Measurements from ENCODE around the gene ZNF438.

Gene ZNF438

DNA sequence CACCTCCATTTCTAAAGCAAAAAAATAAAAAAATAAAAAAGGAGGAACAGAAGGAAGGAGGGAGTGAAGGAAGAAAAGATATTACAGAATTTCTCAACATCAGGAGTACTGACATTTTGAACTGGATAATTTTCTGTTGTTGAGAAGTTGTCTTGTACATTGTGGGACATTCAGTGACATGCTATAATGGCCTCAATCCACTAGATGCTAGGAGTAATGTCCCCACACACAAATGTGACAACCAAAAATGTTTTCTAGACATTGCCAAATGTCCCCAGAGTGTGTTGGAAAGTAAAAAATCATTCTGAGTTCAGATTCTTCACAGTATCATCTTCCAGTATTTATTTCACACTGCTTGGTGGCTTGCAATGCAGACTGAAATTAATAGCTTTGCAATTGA, 6.5 kb downstream of the ZNF438 start:
- no peaks in the 10 kb centered on the region for H3K36me3 ChIP-seq (replicated peaks)
- TF ChIP-seq CTCF (IDR thresholded peaks at IDR 0.05; ENCODE audit: low read depth, low read length, missing control alignments) = no peak
- DNase-seq = no peak

DNA sequence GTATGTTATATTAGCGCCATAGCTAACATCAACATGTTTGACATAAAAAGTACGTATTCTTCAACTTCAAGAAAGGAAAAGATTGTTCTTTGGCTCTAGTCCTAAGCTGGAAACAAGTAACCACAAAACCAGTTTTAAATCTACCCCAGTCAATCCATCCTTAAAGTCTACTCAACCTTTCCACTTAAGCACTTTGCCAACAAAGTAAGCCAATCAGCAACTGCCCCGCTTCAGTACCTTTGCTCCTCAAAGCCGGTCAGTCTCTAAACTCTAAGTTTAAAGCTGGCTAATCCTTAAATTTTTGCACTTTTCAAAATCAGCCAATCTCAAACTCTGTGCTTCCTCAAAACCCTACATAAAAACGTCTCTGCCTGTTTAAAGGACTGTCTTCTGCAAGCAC, 8.1 kb downstream of the ZNF438 start:
- in situ Hi-C loops (cut with HindIII; ENCODE audit: low pct_ligation_motif_present, low sequenced_read_pairs) = no loop called here
- Histone ChIP-seq H3K27ac (no peak overlapping the region), H3K27me3 (replicated peaks) (no peaks in the 10 kb centered on the region), H3K36me3 (replicated peaks) (no peaks in the 10 kb centered on the region), H3K4me3 (ENCODE audit: low read depth, low read length) (no peak overlapping the region)
- no peak for TF ChIP-seq CTCF (IDR thresholded peaks at IDR 0.05; ENCODE audit: low read depth, low read length, missing control alignments)
- no peak for DNase-seq

More for the DNA sequence above, 6.5 kb downstream of the ZNF438 start:
- H3K4me3 ChIP-seq (ENCODE audit: low read depth, low read length) = no peak overlapping the region
- no peak overlapping the region for H3K27ac ChIP-seq
- no peaks in the 10 kb centered on the region for H3K27me3 ChIP-seq (replicated peaks)
- in situ Hi-C loops (cut with HindIII; ENCODE audit: low pct_ligation_motif_present, low sequenced_read_pairs) = no loop called here

- in situ Hi-C loops (cut with HindIII; ENCODE audit: low pct_ligation_motif_present, low sequenced_read_pairs) = no loop called here
- H3K4me3 ChIP-seq (ENCODE audit: low read depth, low read length) = no peak overlapping the region
- no peak overlapping the region for H3K27ac ChIP-seq
- no peak for DNase-seq
- no peaks in the 10 kb centered on the region for H3K36me3 ChIP-seq (replicated peaks)
- no peak for TF ChIP-seq CTCF (IDR thresholded peaks at IDR 0.05; ENCODE audit: low read depth, low read length, missing control alignments)
- H3K27me3 ChIP-seq (replicated peaks) = no peaks in the 10 kb centered on the region
Observed at GRCh38 chr10:31020209-31020608, 11.5 kb downstream of the ZNF438 start.

DNA sequence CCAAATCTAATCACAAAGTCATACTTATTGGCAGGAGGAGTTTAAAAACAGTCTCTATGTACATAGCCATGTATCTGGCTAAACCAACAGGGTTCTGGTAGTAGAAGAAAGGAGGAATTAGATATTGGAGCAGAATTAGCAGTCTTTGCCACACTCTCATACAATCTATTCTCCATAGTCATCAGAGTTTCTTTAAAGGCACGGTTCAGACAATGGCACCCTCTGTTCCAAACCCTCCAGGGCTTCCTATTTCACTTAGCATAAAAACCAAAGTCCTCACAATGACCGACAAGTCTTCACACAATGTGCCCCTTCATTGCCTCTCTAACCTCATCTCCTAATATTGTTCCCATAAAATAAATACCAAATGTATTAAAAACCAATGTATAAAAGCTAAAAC, 12.7 kb downstream of the ZNF438 start:
- in situ Hi-C loops (cut with HindIII; ENCODE audit: low pct_ligation_motif_present, low sequenced_read_pairs) = no loop called here
- H3K36me3 ChIP-seq (replicated peaks) = no peaks in the 10 kb centered on the region
- no peak for TF ChIP-seq CTCF (IDR thresholded peaks at IDR 0.05; ENCODE audit: low read depth, low read length, missing control alignments)
- H3K4me3 ChIP-seq (ENCODE audit: low read depth, low read length) = no peak overlapping the region
- H3K27me3 ChIP-seq (replicated peaks) = no peaks in the 10 kb centered on the region
- no peak for DNase-seq
- no peak overlapping the region for H3K27ac ChIP-seq

- no peaks in the 10 kb centered on the region for H3K36me3 ChIP-seq (replicated peaks)
- in situ Hi-C loops (cut with HindIII; ENCODE audit: low pct_ligation_motif_present, low sequenced_read_pairs) = no loop called here
- no peak overlapping the region for H3K4me3 ChIP-seq (ENCODE audit: low read depth, low read length)
- no peak overlapping the region for H3K27ac ChIP-seq
- no peaks in the 10 kb centered on the region for H3K27me3 ChIP-seq (replicated peaks)
- no peak for TF ChIP-seq CTCF (IDR thresholded peaks at IDR 0.05; ENCODE audit: low read depth, low read length, missing control alignments)
- no peak for DNase-seq
Observed at GRCh38 chr10:31018356-31018750, 13.3 kb downstream of the ZNF438 start.

- H3K27me3 ChIP-seq (replicated peaks) = no peaks in the 10 kb centered on the region
- no peak overlapping the region for H3K27ac ChIP-seq
- DNase-seq = no peak
- TF ChIP-seq CTCF (IDR thresholded peaks at IDR 0.05; ENCODE audit: low read depth, low read length, missing control alignments) = no peak
- in situ Hi-C loops (cut with HindIII; ENCODE audit: low pct_ligation_motif_present, low sequenced_read_pairs) = no loop called here
- H3K36me3 ChIP-seq (replicated peaks) = no peaks in the 10 kb centered on the region
- no peak overlapping the region for H3K4me3 ChIP-seq (ENCODE audit: low read depth, low read length)
Observed at GRCh38 chr10:31017534-31018355, 13.9 kb downstream of the ZNF438 start.
